OCI-LY3 (cell line): ENCODE measurements around the gene ZNF219.

Experiments
- CTCF ChIP-seq: fragments of 200-600, 300-600 bp; sonication (generic); IDR thresholded peaks from 2 replicates; pipeline ENCODE4 v1.5.1; 2014; ENCODE audit warnings: antibody characterized with exemption, low read length, low read depth
- EZH2phosphoT487 ChIP-seq: fragments of 200-600 bp; shearing (Covaris generic); IDR thresholded peaks from 2 replicates; pipeline ENCODE4 v1.6.1; 2018; ENCODE audit warnings: antibody characterized with exemption, mixed run types, low read depth

- TF ChIP-seq CTCF (no peak), EZH2phosphoT487 (no peak)
Observed at GRCh38 chr14:21078726-21079125, 19.7 kb downstream of the ZNF219 start.
